HG03064 (cell line): ENCODE results near the gene PTCH2.
"Not testable (repeated sequence)": the region's sequence is repeated elsewhere in the genome, so short reads cannot be mapped to it uniquely, and the experiment has no call there.

ENCODE experiments used
- ATAC-seq: cut with Tn5 transposase; IDR thresholded peaks from one replicate; pipeline ENCODE4 v1.9.1; 2021; ENCODE audit warnings: low read depth; ENCODE audit not compliant: unreplicated experiment

PTCH2 gene

GRCh38 chr1:44821240-44821715, 21.8 kb downstream of the PTCH2 start:
- no peak for ATAC-seq

- ATAC-seq, result no peak
Measured at GRCh38 chr1:44820328-44821239, 22.5 kb downstream of the PTCH2 start.

DNA sequence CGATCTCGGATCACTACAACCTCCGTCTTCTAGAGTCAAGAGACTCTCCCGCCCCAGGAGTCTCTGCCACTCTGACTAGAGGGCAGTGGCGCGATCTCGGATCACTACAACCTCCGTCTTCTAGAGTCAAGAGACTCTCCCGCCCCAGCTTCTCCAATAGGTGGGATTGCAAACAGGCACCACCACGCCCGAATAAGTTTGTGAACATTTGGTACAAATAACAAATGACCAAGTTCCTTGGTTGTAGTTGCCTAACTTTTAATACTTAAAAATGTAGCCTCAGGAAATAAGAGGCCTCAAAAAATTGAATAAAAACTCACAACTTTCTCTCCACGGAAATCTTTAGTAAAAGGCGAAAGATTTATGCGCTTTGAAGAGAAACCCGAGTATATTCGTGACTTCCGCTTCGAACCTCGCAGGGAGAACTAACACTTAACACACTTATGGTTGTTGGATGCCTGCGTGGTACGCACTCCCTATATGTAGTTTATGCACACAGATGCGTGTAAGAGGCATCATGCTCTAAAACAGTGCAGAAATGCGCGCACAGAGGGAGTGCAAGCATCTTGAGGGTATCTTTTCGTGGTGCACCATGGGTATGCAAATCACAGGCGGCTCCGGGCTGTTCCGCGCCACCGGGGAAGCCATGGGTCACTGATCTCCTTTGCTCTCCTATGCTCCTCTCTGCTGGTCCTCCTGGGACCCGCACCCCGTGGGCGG, 23.3 kb downstream of the PTCH2 start:
- ATAC-seq, result peak; percentile 71

- no peak for ATAC-seq
Measured at GRCh38 chr1:44819196-44819607, 23.9 kb downstream of the PTCH2 start.

DNA sequence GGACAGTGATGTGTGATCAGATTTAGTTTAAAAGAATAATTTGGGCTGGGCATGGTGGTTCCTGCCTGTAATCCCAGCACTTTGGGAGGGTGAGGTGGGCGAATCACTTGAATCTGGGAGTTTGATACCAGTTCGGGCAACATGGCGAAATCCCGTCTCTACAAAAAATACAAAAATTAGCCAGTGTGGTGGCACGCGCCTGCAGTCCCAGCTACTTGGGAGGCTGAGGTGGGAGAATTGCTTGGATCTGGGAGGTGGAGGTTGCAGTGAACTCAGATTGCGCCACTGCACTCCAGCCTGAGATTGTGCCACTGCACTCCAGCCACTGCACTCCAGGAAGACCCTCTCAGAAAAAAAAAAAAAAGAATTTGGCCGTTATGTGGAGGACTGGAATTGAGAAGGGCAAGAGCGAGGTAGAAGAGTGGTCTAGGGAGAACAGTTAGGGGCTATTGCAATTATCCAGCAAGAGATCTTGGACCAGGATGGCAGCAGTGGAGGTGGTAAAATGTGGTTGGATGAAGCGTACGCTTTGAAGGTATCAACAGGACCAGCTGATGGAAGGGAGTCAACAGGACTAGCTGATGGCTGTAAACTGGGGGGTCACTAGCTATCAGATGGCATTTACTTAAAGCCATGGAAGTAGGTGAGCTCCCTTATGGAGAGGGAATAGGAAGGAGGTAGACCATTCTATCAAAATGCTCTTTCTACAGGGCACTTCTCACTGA, 25.1 kb downstream of the PTCH2 start:
- no peak for ATAC-seq

- no peak for ATAC-seq
Measured at GRCh38 chr1:44817307-44817706, 25.7 kb downstream of the PTCH2 start.

GRCh38 chr1:44815926-44816325, 27.1 kb downstream of the PTCH2 start:
- not testable (repeated sequence) for ATAC-seq

GRCh38 chr1:44812822-44813543, 30.1 kb downstream of the PTCH2 start:
- ATAC-seq, result no peak

DNA sequence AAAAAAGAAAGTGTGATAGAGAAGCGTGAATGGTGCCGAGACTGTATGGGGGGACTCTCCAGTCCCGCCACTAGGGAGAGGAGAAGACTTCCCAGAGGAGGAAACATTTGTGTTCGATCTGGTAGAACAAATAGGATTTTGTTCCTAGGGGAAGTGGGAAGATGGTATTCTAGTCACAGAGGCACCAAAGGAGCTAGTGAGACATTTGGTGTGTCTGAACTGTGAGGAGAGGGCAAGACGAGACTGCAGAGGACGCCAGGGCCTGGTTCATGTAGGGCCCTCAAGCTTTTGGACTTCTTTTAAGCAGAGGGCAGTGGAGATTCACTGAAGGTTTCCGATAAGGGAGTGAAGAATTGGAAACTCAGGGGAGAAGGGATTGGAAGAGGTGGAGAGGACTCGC, 31.8 kb downstream of the PTCH2 start:
- no peak for ATAC-seq

GRCh38 chr1:44810762-44811105, 32.3 kb downstream of the PTCH2 start:
- ATAC-seq, result not testable (repeated sequence)

DNA sequence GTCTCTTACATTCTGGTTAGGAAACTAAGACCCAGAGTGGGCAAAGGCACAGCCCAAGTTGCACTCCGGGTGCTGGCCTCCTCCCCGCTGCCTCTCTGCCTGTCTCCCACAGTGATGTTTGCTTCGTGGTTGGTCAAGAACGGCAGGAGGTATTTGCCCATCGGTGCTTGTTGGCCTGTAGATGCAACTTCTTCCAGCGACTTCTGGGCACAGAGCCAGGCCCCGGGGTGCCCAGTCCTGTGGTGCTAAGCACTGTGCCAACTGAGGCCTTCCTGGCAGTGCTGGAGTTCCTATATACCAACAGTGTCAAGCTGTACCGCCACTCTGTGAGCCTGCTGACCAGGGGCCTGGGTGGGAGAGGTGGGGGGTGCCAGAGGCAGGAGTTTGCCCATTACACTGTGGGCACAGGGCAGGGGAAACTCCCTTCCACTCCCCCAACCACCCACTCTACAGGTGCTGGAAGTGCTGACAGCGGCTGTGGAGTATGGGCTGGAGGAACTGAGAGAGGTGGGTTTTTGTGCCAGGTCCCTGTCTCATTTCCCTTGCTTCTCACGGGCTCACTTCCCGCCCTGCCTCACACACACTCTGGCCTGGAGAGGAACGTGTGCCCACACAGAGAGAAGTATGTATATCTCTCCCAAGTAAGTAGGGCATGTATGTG, 32.8 kb downstream of the PTCH2 start:
- no peak for ATAC-seq

DNA sequence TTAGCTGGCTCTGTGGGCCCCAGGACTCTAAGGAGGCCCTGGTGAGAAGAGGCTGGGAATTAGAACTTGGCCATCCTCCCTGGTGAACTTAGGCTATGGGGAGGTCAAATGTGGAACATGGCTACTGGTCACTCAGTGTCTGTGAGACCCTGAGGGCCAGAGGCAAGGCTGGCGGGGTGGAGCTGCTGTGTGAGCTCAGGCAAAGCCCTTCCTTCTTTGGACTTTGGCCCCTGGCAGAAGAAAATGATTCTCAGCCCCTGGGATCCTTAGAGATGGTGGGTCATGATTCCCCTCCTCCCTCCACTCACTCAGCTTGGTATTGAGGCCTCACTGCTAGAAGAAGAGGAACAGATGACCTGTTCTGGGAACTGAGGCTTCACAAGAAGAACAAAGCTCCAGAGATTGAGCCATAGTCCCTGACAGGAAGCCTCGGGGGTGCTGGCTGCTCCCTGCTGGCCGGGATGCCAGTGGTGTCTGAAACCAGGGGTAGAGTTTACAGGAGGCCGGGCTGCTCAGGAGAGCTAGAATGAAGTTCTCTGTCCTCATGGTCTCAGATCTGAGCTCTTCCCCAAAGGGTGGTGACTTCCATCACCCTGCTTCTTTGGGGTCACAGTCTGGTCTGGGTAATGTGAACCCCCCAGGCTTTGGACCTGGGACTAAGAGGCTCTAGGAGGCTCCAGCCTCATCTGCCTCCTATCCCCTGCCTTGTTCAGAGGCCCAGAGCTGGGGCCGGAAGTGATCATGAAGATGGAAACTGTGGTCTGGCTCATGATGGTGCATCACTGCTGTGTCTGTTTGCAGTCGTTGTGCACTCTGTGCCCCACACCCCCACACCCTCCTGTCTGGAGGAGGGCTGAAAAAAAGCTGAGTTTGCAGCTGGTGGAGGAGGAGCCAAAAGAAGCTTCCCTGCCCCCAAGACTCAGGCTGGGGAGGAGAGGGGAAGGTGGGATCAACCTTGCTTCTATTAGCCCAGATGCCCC, 33.8 kb downstream of the PTCH2 start:
- ATAC-seq, result peak; percentile 38

- no peak for ATAC-seq
Measured at GRCh38 chr1:44808063-44808937, 34.8 kb downstream of the PTCH2 start, which contains the start of gene BTBD19. BTBD19 (plus strand) TSS chr1:44808523; CDS start chr1:44808821, 298 bp downstream.

DNA sequence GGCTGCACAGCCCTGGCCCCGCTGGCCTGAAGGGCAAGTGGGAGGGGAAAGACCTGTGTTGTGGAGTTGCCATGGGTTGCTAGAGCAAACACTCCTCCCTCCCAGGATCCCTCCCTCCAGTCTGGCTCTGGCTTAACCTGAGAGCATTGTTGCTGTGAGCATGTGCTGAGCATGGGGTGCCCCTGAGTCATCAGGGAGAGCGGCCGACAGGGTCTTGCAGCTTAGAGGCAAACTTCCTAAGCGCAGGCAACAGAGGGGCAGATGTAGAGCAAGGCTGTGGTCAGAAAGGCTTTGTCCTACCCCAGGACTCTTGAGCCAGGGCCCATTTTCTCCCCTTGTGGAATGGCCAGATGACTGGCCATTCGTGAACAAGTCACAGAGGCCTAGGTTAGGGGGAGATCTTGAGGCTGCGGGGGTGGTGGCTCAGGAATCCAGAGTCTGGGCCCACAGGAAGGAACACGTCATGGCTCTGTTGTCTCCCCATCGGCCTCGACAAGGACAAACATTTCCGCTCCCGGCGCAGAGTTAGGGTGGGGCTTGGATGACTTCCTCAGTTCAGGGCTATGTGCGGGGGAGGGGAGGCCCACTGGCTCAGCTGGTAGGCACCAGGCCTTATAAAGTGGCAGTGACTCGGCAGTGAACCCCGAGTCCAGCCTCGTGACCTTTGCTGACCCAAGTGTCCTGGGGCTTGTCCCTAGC, 35.5 kb downstream of the PTCH2 start:
- no peak for ATAC-seq

DNA sequence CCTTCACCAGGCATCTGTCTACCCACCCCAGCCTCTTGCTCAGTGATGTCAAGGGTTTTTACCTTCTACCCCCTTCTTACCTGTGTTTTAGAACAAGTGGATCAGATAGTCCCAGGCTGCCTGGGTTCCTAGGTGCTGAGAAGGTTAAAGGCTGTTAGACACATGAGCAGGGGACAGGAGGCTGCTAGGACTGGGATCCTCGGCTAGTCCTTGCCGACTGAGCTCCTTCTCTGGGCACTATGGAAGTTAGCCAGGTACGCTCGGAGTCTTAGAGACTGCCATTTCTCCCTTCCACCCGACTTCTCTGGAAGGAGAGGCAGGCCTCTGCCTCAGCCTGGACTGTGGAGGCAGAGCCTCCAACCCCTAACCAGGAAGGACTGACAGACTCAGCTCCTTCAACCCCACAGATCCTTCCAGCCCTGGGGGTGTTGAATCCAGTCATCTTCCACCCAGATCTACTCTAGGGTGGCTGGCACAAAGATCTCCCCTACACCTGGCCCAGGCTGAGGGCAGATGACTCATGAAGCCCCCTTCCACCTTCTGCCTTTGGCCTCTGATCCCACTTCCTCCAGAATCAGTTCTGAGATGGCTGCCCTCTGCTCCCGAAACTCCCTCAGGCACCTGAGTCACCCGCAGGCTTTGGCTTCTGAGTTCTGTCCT, 36.2 kb downstream of the PTCH2 start, which contains the start of gene DYNLT4:
Gene DYNLT4 (minus strand): TSS at position 648 of the 660 bp plus-strand sequence. CDS start 683 bp downstream, outside the sequence.
- ATAC-seq, result no peak

DNA sequence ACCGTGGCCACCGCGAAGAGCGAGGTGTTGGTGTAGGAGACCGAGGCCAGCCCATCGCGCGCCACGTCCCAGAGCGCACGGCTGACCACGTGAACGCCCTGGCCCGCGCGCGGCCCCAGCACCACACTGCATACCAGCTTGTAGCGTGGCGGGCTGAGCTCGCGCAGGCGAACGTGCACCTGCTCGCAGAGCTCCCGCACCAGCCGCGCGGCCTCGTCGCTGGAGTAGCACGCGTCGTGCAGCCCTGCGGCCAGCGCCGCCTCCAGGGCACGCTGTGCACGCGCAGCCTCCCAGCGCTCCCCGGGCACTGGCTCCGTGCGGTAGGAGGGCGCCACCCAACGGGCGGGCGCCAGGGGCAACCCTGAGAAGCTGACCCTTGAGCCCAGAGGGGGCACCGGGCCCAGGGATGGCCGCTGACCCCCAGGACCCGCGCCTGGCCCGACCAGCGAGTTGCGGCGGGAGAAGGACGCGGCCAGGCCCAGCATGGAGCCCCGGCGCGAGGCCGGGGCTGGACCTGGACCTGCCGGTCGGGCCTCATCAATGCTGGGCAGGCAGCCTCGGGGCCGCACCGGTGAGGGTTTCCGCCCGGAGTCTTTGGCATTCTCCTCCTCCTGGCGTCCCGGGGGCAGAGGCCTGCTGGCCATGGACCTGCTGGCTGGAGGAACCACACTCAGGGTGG, 36.9 kb downstream of the PTCH2 start:
- no peak for ATAC-seq
